NT2/D1 (cell line): ENCODE measurements around the gene ARSH.
"Not testable (repeated sequence)": the region's sequence is repeated elsewhere in the genome, so short reads cannot be mapped to it uniquely, and the experiment has no call there.

ENCODE experiments used
- DNase-seq: peaks from one replicate; pipeline ENCODE4 v3.0.0-alpha.2; 2011; ENCODE audit warnings: low read depth, low spot score
- H3K27me3 ChIP-seq: 2 replicates; pipeline ENCODE4 v1.6.0; 2011; ENCODE audit warnings: mild to moderate bottlenecking; ENCODE audit not compliant: insufficient read length, insufficient read depth
- H3K36me3 ChIP-seq: 2 replicates; pipeline ENCODE4 v1.6.1; 2011; ENCODE audit warnings: mild to moderate bottlenecking, low read length, mixed read lengths; ENCODE audit not compliant: insufficient read depth, insufficient read length
- H3K4me1 ChIP-seq: 2 replicates; pipeline ENCODE4 v1.5.1; 2011; ENCODE audit not compliant: insufficient read depth, insufficient read length
- H3K4me3 ChIP-seq: 2 replicates; pipeline ENCODE4 v1.5.1; 2011; ENCODE audit warnings: low read depth; ENCODE audit not compliant: insufficient read length
- H3K9ac ChIP-seq: 2 replicates; pipeline ENCODE4 v1.6.0; 2011; ENCODE audit warnings: low read depth; ENCODE audit not compliant: insufficient read length
- H3K9me3 ChIP-seq: 2 replicates; pipeline ENCODE4 v1.5.1; 2011; ENCODE audit warnings: mild to moderate bottlenecking, low read length; ENCODE audit not compliant: insufficient read depth
- SUZ12 ChIP-seq: IDR thresholded peaks from 2 replicates; pipeline ENCODE4 v1.6.1; 2011; ENCODE audit not compliant: insufficient read length, insufficient read depth; ENCODE audit errors: extremely low read depth
- YY1 ChIP-seq: IDR thresholded peaks from 2 replicates; pipeline ENCODE4 v1.6.1; 2011; ENCODE audit not compliant: insufficient read length, insufficient read depth
- ZNF274 ChIP-seq: IDR thresholded peaks from 2 replicates; pipeline ENCODE4 v1.6.1; 2011; ENCODE audit warnings: mild to moderate bottlenecking, low read depth, low read length

Gene ARSH

DNA sequence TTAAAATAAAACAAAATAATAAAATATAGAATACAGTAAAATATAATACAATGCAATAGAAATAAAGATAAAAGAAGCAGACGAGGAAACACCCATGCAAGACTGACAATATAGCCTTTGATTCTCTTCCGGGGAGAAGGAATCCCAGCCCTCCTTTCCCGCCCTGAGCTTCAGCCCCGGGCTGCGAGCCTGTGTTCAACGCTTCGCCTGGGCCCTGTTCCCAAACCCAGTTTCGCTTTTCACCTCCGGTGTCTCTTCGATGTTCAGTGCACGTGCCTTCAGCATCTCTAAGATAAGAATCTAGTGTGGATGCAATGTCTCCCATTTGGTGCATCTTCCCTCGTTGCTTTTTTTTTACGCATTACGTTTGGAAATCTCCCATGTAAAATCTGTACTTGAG, 38.8 kb upstream of the ARSH start:
- Histone ChIP-seq H3K4me3 (no peak overlapping the region), H3K4me1 (no peaks in the 10 kb centered on the region), H3K9ac (no peak overlapping the region), H3K27me3 (no peaks in the 10 kb centered on the region), H3K36me3 (no peaks in the 10 kb centered on the region), H3K9me3 (peaks cover 11% of the 10 kb centered on the region; the same call in 1 of the 2 replicates)
- DNase-seq = no peak
- TF ChIP-seq ZNF274 = no peak
- TF ChIP-seq YY1 = no peak
- no peak for TF ChIP-seq SUZ12

DNA sequence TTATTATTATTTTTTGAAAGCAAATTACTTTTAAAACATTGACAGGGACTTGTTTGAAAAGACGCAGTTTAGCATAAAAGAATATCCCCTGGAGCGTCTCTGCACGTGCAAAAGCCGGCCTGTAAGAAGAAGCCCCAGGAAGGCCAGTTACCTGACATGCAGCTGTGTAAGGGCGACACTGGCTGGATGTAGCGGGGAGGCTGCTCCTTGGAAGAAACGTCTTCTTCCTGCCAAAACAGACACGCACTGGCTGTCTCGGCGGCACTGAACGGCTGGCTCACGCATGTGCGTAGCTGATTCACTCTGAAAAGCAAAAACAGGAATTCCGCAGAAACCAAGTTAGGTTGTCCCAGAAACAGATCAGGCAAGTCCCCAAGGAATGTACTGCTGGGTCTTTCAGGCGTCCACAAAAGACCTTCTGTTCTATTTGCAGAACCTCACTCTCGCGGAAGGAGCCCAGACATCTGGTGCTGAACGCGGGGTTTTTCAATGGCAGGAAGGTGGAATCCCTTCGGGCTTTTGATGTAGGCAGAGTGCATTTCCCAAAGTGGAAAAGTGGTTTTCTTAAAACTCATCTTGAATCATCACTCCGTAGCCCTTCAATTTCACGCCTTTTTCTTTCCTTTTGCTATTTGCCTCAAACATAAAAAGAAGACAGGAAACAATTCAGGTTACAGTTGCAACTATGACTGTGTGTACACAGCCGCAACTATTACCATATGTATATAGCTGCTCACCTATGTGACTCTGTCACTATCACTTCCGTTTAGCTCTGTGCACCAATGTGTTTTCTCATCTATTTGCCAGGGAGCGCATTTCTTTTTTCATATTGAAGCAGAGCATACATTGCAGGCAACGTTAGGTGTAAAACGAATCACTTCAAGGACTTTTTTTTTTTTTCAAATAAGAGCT, 38.1 kb upstream of the ARSH start:
- TF ChIP-seq SUZ12 = no peak
- TF ChIP-seq ZNF274 = no peak
- TF ChIP-seq YY1 = no peak
- no peak overlapping the region for H3K9ac ChIP-seq

GRCh38 chrX:2969021-2969420, 37.3 kb upstream of the ARSH start:
- Histone ChIP-seq H3K9ac (no peak overlapping the region), H3K36me3 (no peaks in the 10 kb centered on the region), H3K4me1 (peaks cover 2% of the 10 kb centered on the region), H3K27me3 (no peaks in the 10 kb centered on the region), H3K9me3 (peaks cover 11% of the 10 kb centered on the region; the same call in 1 of the 2 replicates), H3K4me3 (no peak overlapping the region)
- no peak for TF ChIP-seq SUZ12
- DNase-seq = no peak

More for the DNA sequence above, 38.1 kb upstream of the ARSH start:
- H3K4me1 ChIP-seq = no peaks in the 10 kb centered on the region
- H3K36me3 ChIP-seq = no peaks in the 10 kb centered on the region
- DNase-seq = no peak
- H3K4me3 ChIP-seq = no peak overlapping the region
- no peaks in the 10 kb centered on the region for H3K27me3 ChIP-seq
- H3K9me3 ChIP-seq = peaks cover 11% of the 10 kb centered on the region; the same call in 1 of the 2 replicates

DNA sequence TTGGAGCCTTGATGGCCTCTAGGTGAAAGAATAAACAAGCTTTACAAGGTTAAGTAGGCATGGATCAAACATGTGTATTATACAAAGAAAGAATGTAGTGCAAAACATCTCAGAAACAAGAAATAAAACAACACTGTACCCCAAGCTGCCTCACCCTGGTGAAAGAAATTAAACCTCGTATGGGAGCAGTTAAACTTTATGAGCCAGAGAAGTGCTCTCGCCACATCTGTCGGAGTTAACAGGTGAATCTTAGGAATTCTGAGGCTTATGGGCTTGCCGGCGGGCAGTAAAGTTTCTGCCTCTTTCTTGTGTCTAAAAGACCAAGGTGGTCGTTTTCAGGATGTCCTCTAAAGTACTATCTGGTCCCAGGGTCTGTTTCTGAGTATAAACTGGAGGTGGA, 34.0 kb upstream of the ARSH start:
- peaks cover 2% of the 10 kb centered on the region for H3K4me1 ChIP-seq

DNA sequence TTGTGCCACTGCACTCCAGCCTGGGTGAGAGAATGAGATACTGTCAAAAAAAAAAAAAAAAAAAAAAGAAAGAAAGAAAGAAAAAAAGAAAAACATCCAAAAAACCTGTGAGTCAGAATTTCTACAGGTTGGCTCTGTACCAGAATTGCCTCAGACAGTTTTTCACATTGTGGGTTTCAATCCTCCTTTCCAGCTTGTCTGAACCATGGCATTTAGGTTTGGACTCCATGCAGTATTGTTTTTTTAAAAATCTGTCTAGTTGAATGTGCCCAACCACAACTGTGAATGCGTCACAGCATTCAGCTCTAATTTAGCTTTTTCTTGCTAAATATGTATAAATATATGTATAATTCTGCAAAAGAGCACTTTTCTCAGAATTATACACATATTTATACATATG, 31.4 kb upstream of the ARSH start:
- Histone ChIP-seq H3K9ac (no peak overlapping the region), H3K36me3 (no peaks in the 10 kb centered on the region), H3K4me3 (no peak overlapping the region), H3K4me1 (peaks cover 2% of the 10 kb centered on the region), H3K27me3 (no peaks in the 10 kb centered on the region), H3K9me3 (peaks cover 14% of the 10 kb centered on the region; the same call in 1 of the 2 replicates)
- no peak for DNase-seq
- TF ChIP-seq YY1 (no peak), SUZ12 (no peak), ZNF274 (no peak)

More for the DNA sequence above, 34.0 kb upstream of the ARSH start:
- TF ChIP-seq ZNF274 (no peak), YY1 (no peak), SUZ12 (no peak)
- DNase-seq = no peak
- Histone ChIP-seq H3K9me3 (peaks cover 11% of the 10 kb centered on the region; the same call in 1 of the 2 replicates), H3K27me3 (no peaks in the 10 kb centered on the region), H3K4me3 (no peak overlapping the region), H3K36me3 (no peaks in the 10 kb centered on the region), H3K9ac (no peak overlapping the region)

DNA sequence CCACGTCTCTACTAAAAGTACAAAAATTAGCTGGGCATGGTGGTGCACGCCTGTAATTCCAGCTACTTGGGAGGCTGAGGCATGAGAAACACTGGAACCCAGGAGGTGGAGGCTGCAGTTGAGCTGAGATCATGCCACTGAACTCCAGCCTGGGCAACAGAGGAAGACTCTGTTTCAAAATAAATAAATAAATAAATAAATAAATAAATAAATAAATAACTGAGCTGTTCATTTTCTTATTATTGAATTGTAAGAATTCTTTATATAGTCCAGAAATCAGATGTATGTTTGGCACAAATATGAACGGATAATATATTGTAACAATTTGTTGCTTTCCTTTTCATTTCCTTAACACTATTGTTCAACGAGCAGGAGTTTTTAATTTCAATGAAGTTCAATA, 27.7 kb upstream of the ARSH start:
- not testable (repeated sequence) for H3K9ac ChIP-seq, DNase-seq, H3K4me3 ChIP-seq, H3K36me3 ChIP-seq, H3K4me1 ChIP-seq, H3K27me3 ChIP-seq
- peaks cover 27% of the 10 kb centered on the region; the same call in 1 of the 2 replicates for H3K9me3 ChIP-seq

DNA sequence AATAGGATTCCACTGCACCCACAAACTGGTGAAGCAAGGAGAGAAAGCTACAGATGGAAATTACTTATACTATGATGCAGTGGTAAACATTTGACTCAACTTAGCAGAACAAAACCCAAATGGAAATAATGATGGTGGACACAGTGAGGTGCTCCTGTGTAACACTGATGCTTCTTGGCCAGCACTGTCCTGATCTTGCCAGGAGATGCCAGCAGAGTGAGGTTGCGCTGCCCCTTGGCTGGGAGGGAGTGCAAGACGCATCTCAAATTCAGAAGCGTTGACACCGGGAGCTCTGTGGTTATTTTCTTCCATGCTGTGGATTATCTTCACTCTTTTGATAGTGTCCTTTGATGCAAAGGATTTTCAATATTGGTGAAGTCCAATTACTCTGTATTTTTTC, 22.0 kb upstream of the ARSH start:
- H3K9ac ChIP-seq = no peak overlapping the region
- peaks cover 27% of the 10 kb centered on the region; the same call in 1 of the 2 replicates for H3K9me3 ChIP-seq
- H3K4me3 ChIP-seq = no peak overlapping the region
- TF ChIP-seq ZNF274 (no peak), YY1 (no peak), SUZ12 (no peak)
- no peaks in the 10 kb centered on the region for H3K36me3 ChIP-seq
- no peaks in the 10 kb centered on the region for H3K27me3 ChIP-seq
- H3K4me1 ChIP-seq = no peaks in the 10 kb centered on the region
- DNase-seq = no peak
